ENCODE results near the gene NAPB. TPM values are rescaled to one million over a fixed set of nuclear protein-coding genes. Genes with fewer than 3 reads are reported as not detected.

The NAPB gene
- total RNA-seq, 4 donors from 2014 or later, result 7.0 to 14.8 (median 13.1) TPM

- DNase-seq (ENCODE audit: low spot score) (no peak), ATAC-seq (ENCODE audit: low FRiP score) (no peak)
- TF ChIP-seq CTCF (IDR thresholded peaks at IDR 0.05), result no peak
Measured at GRCh38 chr20:23448167-23448566, 26.9 kb upstream of the NAPB start.

GRCh38 chr20:23446505-23446904, 25.2 kb upstream of the NAPB start:
- ATAC-seq (ENCODE audit: low FRiP score) (no peak), DNase-seq (ENCODE audit: low spot score) (peak; percentile 35)
- TF ChIP-seq CTCF (IDR thresholded peaks at IDR 0.05), result no peak

- no peak for TF ChIP-seq CTCF (IDR thresholded peaks at IDR 0.05)
- DNase-seq (ENCODE audit: low spot score) (no peak), ATAC-seq (ENCODE audit: low FRiP score) (no peak)
Measured at GRCh38 chr20:23445596-23446217, 24.4 kb upstream of the NAPB start.

GRCh38 chr20:23444859-23445258, 23.6 kb upstream of the NAPB start:
- no peak for DNase-seq (ENCODE audit: low spot score)
- no peak for TF ChIP-seq CTCF (IDR thresholded peaks at IDR 0.05)
- no peak for ATAC-seq (ENCODE audit: low FRiP score)

- ATAC-seq (ENCODE audit: low FRiP score) (no peak), DNase-seq (ENCODE audit: low spot score) (no peak)
- no peak for TF ChIP-seq CTCF (IDR thresholded peaks at IDR 0.05)
Measured at GRCh38 chr20:23442436-23442835, 21.1 kb upstream of the NAPB start.

- peak in 1 of 3 donors; percentile 32 for TF ChIP-seq CTCF (IDR thresholded peaks at IDR 0.05)
- peak; percentile 52 for DNase-seq (ENCODE audit: low spot score)
- ATAC-seq (ENCODE audit: low FRiP score), result peak; percentile 65
Measured at GRCh38 chr20:23441850-23442313, 20.6 kb upstream of the NAPB start.

GRCh38 chr20:23440004-23440403, 18.7 kb upstream of the NAPB start:
- no peak for DNase-seq (ENCODE audit: low spot score)

More at GRCh38 chr20:23440004-23440403, 18.7 kb upstream of the NAPB start:
- no peak for TF ChIP-seq CTCF (IDR thresholded peaks at IDR 0.05)
- ATAC-seq (ENCODE audit: low FRiP score), result no peak
